Lower leg skin (tissue), 4 donors: ENCODE results near the gene VSNL1. TPM values are rescaled to one million over a fixed set of nuclear protein-coding genes. Genes with fewer than 3 reads are reported as not detected.
A peak's percentile ranks its signal among the peaks of the same experiment; 100 is the strongest.

Source experiments
- DNase-seq, 2 donors: peaks; one replicate each; pipeline ENCODE4 v3.0.0-alpha.2; 2019; ENCODE audit warnings: low spot score in 2 of 2
- H3K4me3 ChIP-seq: fragments of 200-600 bp; sonication (generic); 2 replicates; pipeline ENCODE4 v1.5.1; 2017; ENCODE audit warnings: mild to moderate bottlenecking, low read depth; ENCODE audit not compliant: poor library complexity, severe bottlenecking
- CTCF ChIP-seq, 3 donors: fragments of 450-650 bp; IDR thresholded peaks; one replicate each; pipeline ENCODE4 v1.5.1; 2016; ENCODE audit warnings: antibody characterized with exemption in 3 of 3, mild to moderate bottlenecking in 3 of 3, moderate library complexity in 2 of 3
- POLR2A ChIP-seq, 2 donors: fragments of 450-650 bp; IDR thresholded peaks; one replicate each; pipeline ENCODE4 v1.6.1; 2016 to 2017; ENCODE audit warnings: antibody characterized with exemption in 2 of 2, mild to moderate bottlenecking in 1 of 2, moderate library complexity in 1 of 2
- WGBS, 2 donors: methylation state at CpG; one replicate each; pipeline ENCODE4 v1.1.5; 2018; 5-methylcytosine and 5-hydroxymethylcytosine counted together
- intact Hi-C: fragments of 100-400 bp; cut with DNase I; formaldehyde crosslinking; loops from one replicate; pipeline ENCODE4 v1.15.0; 2023; ENCODE audit warnings: low total_unique reads
- total RNA-seq, 4 donors: library from RNA; depleted of rRNA; stranded (reverse); fragments of >200 nt; gene quantifications; one replicate each; pipeline ENCODE4 v1.1.0, GENCODE V29; 2016

Gene VSNL1
- total RNA-seq, 4 donors from 2014 or later, result 4.9 to 17.7 (median 9.5) TPM

DNA sequence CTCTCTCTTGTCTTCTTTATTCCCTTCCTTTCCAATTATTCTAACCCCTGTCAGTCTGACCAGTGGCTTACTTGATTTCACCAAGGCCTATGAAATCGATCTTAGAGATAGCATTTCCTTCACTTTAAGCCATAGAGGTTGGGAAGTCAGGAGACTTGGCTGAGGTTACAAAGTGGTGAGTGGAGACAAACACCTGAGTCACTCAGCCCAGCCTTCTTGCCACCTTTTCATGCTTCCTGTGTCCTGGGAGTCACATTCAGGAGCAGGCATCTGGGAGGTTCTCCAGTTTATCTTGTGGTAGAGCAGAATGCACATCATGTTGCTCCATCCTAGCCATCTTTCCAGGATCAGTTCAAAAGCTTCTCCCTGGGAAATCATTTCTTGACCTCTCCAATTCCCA is 59.1 kb downstream of the VSNL1 start:
- no peak overlapping the region for H3K4me3 ChIP-seq
- DNase-seq, result peak in 1 of 2 donors; percentile 12
- intact Hi-C loops, result no loop called here
- WGBS, 2 donors, result 69 to 74% methylated on average over 1 of the region's 1 CpG
- TF ChIP-seq POLR2A (IDR thresholded peaks at IDR 0.05), result no peak
- no peak for TF ChIP-seq CTCF (IDR thresholded peaks at IDR 0.05)

- no peak for TF ChIP-seq CTCF (IDR thresholded peaks at IDR 0.05)
- no peak for TF ChIP-seq POLR2A (IDR thresholded peaks at IDR 0.05)
- H3K4me3 ChIP-seq, result no peak overlapping the region
- DNase-seq, result no peak
- intact Hi-C loops, result no loop called here
Measured at GRCh38 chr2:17600556-17601204, 60.2 kb downstream of the VSNL1 start.

- TF ChIP-seq CTCF (IDR thresholded peaks at IDR 0.05) (no peak), POLR2A (IDR thresholded peaks at IDR 0.05) (no peak)
- no peak overlapping the region for H3K4me3 ChIP-seq
- WGBS, 2 donors, result 83% methylated on average over 5 of the region's 5 CpGs
- peak in 1 of 2 donors; percentile 74 for DNase-seq
- intact Hi-C loops, result no loop called here
Measured at GRCh38 chr2:17604050-17604449, 63.6 kb downstream of the VSNL1 start.

DNA sequence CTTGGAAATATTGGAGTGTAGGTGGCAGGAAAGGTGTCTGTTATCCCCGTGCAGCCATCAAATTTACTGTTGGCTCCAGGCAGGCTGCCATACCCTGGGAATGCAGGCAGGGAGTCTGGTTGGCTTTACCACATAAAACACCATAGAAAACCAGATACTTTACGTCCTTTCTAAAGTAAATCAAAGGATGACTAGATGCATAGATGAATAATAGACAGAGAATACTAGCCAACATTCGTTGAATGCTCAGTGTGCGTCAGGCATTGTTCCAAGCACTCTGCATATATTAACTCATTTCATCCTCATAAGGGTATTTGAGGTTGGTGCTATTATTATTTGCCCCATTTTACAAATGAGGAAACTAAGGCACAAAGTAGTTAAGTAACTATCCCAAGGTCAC is 65.2 kb downstream of the VSNL1 start:
- WGBS, 2 donors, result 67 to 73% methylated on average over 4 of the region's 4 CpGs
- no peak overlapping the region for H3K4me3 ChIP-seq
- intact Hi-C loops, result no loop called here
- DNase-seq, result no peak
- TF ChIP-seq CTCF (IDR thresholded peaks at IDR 0.05) (no peak), POLR2A (IDR thresholded peaks at IDR 0.05) (no peak)

- 88 to 89% methylated on average over 2 of the region's 2 CpGs for WGBS, 2 donors
- peak in 1 of 2 donors; percentile 7 for DNase-seq
- TF ChIP-seq CTCF (IDR thresholded peaks at IDR 0.05), result no peak
- H3K4me3 ChIP-seq, result no peak overlapping the region
- intact Hi-C loops, result no loop called here
Measured at GRCh38 chr2:17606851-17607250, 66.4 kb downstream of the VSNL1 start.

GRCh38 chr2:17607379-17607778 is 66.9 kb downstream of the VSNL1 start:
- no peak overlapping the region for H3K4me3 ChIP-seq
- DNase-seq, result peak in 1 of 2 donors; percentile 2
- TF ChIP-seq POLR2A (IDR thresholded peaks at IDR 0.05), result no peak
- 86 to 90% methylated on average over 1 of the region's 1 CpG for WGBS, 2 donors
- intact Hi-C loops, result no loop called here
